ENCODE data around the gene PGR. TPM values are rescaled to one million over a fixed set of nuclear protein-coding genes. Genes with fewer than 3 reads are reported as not detected.

PGR gene
- total RNA-seq, 3 donors from 2014 or later (not counting 1 experiment from before 2014, with no cell fraction given), result not detected

DNA sequence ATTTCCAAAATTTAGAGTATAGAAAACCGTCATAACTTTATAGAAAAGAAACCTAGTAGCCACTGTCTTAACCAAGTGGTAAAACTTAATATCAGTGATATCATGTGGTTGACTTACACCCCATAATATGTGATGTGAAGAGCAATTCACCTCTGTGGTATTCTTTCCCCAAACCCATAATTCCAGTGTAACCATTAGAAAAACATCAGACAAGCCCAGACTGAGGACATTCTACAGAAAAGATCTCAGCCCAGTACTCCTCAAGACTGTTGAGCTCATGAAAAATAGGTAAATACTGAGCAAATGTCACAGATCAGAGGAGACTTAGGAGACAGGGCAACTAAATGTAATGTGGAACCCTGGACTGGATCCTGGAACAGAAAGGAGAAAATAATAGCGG is 134.6 kb downstream of the PGR start:
- Histone ChIP-seq H3K36me3 (ENCODE audit: control insufficient read depth, insufficient read depth, low read length) (no peaks in the 10 kb centered on the region), H3K4me3 (ENCODE audit: low read length) (no peak overlapping the region), H3K27me3 (ENCODE audit: control insufficient read depth, insufficient read depth, low read length) (no peaks in the 10 kb centered on the region), H3K27ac (ENCODE audit: low read length) (no peak overlapping the region), H3K9me3 (ENCODE audit: control insufficient read depth, insufficient read depth, low read length) (no peaks in the 10 kb centered on the region), H3K4me1 (ENCODE audit: control insufficient read depth, insufficient read depth, low read length) (no peaks in the 10 kb centered on the region)
- Mint-ChIP-seq H3K9me3 (peaks cover 3 to 4% of the 10 kb centered on the region in 2 donors), H3K4me3 (no peak overlapping the region), H3K36me3 (no peaks in the 10 kb centered on the region), H3K4me1 (no peaks in the 10 kb centered on the region), H3K27me3 (ENCODE audit: low read depth in 2 of 2) (no peaks in the 10 kb centered on the region), H3K27ac (no peak overlapping the region)
- ATAC-seq (no peak), DNase-seq (no peak)
- intact Hi-C loops (cut with micrococcal nuclease), result no loop called here
- TF ChIP-seq, protein P1, sequence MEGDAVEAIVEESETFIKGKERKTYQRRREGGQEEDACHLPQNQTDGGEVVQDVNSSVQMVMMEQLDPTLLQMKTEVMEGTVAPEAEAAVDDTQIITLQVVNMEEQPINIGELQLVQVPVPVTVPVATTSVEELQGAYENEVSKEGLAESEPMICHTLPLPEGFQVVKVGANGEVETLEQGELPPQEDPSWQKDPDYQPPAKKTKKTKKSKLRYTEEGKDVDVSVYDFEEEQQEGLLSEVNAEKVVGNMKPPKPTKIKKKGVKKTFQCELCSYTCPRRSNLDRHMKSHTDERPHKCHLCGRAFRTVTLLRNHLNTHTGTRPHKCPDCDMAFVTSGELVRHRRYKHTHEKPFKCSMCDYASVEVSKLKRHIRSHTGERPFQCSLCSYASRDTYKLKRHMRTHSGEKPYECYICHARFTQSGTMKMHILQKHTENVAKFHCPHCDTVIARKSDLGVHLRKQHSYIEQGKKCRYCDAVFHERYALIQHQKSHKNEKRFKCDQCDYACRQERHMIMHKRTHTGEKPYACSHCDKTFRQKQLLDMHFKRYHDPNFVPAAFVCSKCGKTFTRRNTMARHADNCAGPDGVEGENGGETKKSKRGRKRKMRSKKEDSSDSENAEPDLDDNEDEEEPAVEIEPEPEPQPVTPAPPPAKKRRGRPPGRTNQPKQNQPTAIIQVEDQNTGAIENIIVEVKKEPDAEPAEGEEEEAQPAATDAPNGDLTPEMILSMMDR (IDR thresholded peaks at IDR 0.05), result no peak
- 100% methylated on average over 1 of the region's 2 CpGs for WGBS (ENCODE audit: insufficient coverage)

DNA sequence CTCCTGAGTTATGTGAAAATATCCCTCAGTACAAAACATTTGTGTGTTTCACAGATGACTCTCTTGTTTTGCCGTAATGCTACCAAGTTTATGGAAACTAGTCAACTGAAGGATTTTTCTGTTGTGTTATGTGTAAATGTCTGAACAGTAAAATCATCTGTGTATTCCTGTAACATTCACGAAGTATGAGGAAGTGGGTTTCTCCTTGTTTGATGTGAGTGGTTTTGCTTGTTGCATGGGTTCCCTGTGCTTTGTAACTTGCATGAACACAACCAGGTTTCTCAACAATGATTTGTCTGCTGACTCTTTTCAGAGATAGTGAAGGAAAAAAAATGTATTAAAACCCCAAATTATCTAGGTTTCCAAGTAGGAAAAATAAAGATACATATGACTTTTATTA is 138.1 kb downstream of the PGR start:
- H3K27me3 Mint-ChIP-seq (ENCODE audit: low read depth in 2 of 2), result no peaks in the 10 kb centered on the region
- WGBS (ENCODE audit: insufficient coverage), result 49% methylated on average over 2 of the region's 2 CpGs

DNA sequence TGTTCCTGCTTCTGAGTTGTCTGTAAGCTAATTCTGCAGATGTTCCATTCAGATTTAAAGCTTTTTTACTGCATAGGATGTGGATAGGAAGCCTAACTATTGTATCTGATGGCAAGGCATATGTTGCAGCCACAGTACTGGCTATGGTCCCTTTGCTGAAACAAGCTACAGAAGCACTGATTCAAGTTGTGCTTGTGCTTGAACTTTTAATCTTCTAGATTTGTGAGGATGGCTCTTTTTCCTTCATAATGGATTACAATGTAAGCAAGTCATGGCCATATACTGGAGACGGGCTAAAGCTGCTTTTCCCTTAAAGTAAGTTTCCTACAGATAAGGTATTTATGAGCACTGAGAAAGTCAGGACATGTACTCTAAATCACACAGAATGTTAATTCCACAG is 138.7 kb downstream of the PGR start:
- H3K4me1 Mint-ChIP-seq, result no peaks in the 10 kb centered on the region
- no peak overlapping the region for H3K4me3 Mint-ChIP-seq
- no peak overlapping the region for H3K27ac Mint-ChIP-seq
- H3K27me3 Mint-ChIP-seq (ENCODE audit: low read depth in 2 of 2), result no peaks in the 10 kb centered on the region
- H3K27me3 ChIP-seq (ENCODE audit: control insufficient read depth, insufficient read depth, low read length), result no peaks in the 10 kb centered on the region
- no peaks in the 10 kb centered on the region for H3K9me3 Mint-ChIP-seq
- no peaks in the 10 kb centered on the region for H3K36me3 Mint-ChIP-seq
- WGBS (ENCODE audit: insufficient coverage), result 100% methylated on average over 1 of the region's 1 CpG
- ATAC-seq (no peak), DNase-seq (no peak)
- no peak overlapping the region for H3K4me3 ChIP-seq (ENCODE audit: low read length)
- no peaks in the 10 kb centered on the region for H3K9me3 ChIP-seq (ENCODE audit: control insufficient read depth, insufficient read depth, low read length)
- H3K36me3 ChIP-seq (ENCODE audit: control insufficient read depth, insufficient read depth, low read length), result no peaks in the 10 kb centered on the region
- H3K4me1 ChIP-seq (ENCODE audit: control insufficient read depth, insufficient read depth, low read length), result no peaks in the 10 kb centered on the region
- intact Hi-C loops (cut with micrococcal nuclease), result no loop called here
- no peak overlapping the region for H3K27ac ChIP-seq (ENCODE audit: low read length)
- TF ChIP-seq, protein P1 (IDR thresholded peaks at IDR 0.05), result no peak

More for the DNA sequence above, 138.1 kb downstream of the PGR start:
- no peaks in the 10 kb centered on the region for H3K36me3 ChIP-seq (ENCODE audit: control insufficient read depth, insufficient read depth, low read length)
- Mint-ChIP-seq H3K9me3 (no peaks in the 10 kb centered on the region), H3K36me3 (no peaks in the 10 kb centered on the region), H3K4me1 (no peaks in the 10 kb centered on the region), H3K27ac (no peak overlapping the region), H3K4me3 (no peak overlapping the region)
- no peaks in the 10 kb centered on the region for H3K9me3 ChIP-seq (ENCODE audit: control insufficient read depth, insufficient read depth, low read length)
- no peak overlapping the region for H3K4me3 ChIP-seq (ENCODE audit: low read length)
- DNase-seq, result no peak
- no peaks in the 10 kb centered on the region for H3K27me3 ChIP-seq (ENCODE audit: control insufficient read depth, insufficient read depth, low read length)
- intact Hi-C loops (cut with micrococcal nuclease), result no loop called here
- H3K27ac ChIP-seq (ENCODE audit: low read length), result no peak overlapping the region
- ATAC-seq, result no peak
- H3K4me1 ChIP-seq (ENCODE audit: control insufficient read depth, insufficient read depth, low read length), result no peaks in the 10 kb centered on the region
- TF ChIP-seq, protein P1 (IDR thresholded peaks at IDR 0.05), result no peak

DNA sequence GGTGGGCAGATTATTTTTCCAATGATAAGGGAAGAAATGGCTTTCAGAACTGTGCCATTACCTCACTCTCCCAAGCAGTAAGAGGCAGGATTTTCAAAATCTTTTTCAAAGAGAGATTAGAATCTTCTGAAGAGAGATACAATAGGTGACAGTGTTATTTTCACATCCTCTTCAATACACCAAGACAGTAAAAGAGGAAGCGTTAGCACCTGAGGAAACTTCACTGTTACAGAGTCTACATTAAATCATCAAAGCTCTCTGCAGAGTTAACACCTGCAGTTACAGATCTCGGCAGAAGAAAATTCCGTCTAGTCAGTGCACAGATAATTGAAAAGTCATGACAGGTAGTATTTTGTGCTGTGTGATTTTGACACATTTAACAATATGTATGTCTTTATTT is 144.9 kb downstream of the PGR start:
- Mint-ChIP-seq H3K9me3 (no peaks in the 10 kb centered on the region), H3K4me1 (peaks cover under 1 to 1% of the 10 kb centered on the region in 2 donors), H3K27me3 (ENCODE audit: low read depth in 2 of 2) (no peaks in the 10 kb centered on the region), H3K27ac (no peak overlapping the region), H3K36me3 (no peaks in the 10 kb centered on the region), H3K4me3 (no peak overlapping the region)
- Histone ChIP-seq H3K4me3 (ENCODE audit: low read length) (no peak overlapping the region), H3K9me3 (ENCODE audit: control insufficient read depth, insufficient read depth, low read length) (no peaks in the 10 kb centered on the region), H3K36me3 (ENCODE audit: control insufficient read depth, insufficient read depth, low read length) (no peaks in the 10 kb centered on the region), H3K27ac (ENCODE audit: low read length) (no peak overlapping the region), H3K27me3 (ENCODE audit: control insufficient read depth, insufficient read depth, low read length) (no peaks in the 10 kb centered on the region), H3K4me1 (ENCODE audit: control insufficient read depth, insufficient read depth, low read length) (no peaks in the 10 kb centered on the region)
- ATAC-seq, result no peak
- TF ChIP-seq, protein P1 (IDR thresholded peaks at IDR 0.05), result no peak
- intact Hi-C loops (cut with micrococcal nuclease), result no loop called here
- no peak for DNase-seq
- WGBS (ENCODE audit: insufficient coverage), result 69% methylated on average over 2 of the region's 3 CpGs
